Hematopoietic multipotent progenitor cell treated with erythropoietin and hydrocortisone succinate and interleukin-3 and kit ligand, for 4 days (in vitro differentiated cells): ENCODE measurements around the gene VPS50.
"Not testable (repeated sequence)": the region's sequence is repeated elsewhere in the genome, so short reads cannot be mapped to it uniquely, and the experiment has no call there.

ENCODE experiments used
- DNase-seq: peaks from one replicate; pipeline ENCODE4 v3.0.0-alpha.2; 2015

VPS50 gene

GRCh38 chr7:93350338-93350737 lies 118.2 kb downstream of the VPS50 start:
- no peak for DNase-seq

- DNase-seq, result no peak
Observed at GRCh38 chr7:93352881-93353280, 120.7 kb downstream of the VPS50 start.

- no peak for DNase-seq
Observed at GRCh38 chr7:93354815-93355214, 122.6 kb downstream of the VPS50 start.

GRCh38 chr7:93359520-93360198 lies 127.5 kb downstream of the VPS50 start:
- DNase-seq, result no peak

GRCh38 chr7:93361853-93362252 lies 129.7 kb downstream of the VPS50 start:
- DNase-seq, result no peak

GRCh38 chr7:93364806-93365205 lies 132.6 kb downstream of the VPS50 start:
- DNase-seq, result no peak

GRCh38 chr7:93365341-93365740 lies 133.2 kb downstream of the VPS50 start:
- DNase-seq, result no peak

- DNase-seq, result no peak
Observed at GRCh38 chr7:93366816-93367215, 134.7 kb downstream of the VPS50 start.

- peak; percentile 6 for DNase-seq
Observed at GRCh38 chr7:93367254-93367653, 135.1 kb downstream of the VPS50 start.

- not testable (repeated sequence) for DNase-seq
Observed at GRCh38 chr7:93370937-93371336, 138.8 kb downstream of the VPS50 start.

- DNase-seq, result no peak
Observed at GRCh38 chr7:93373537-93373936, 141.4 kb downstream of the VPS50 start.

- DNase-seq, result peak; percentile 60
Observed at GRCh38 chr7:93374345-93374940, 142.3 kb downstream of the VPS50 start.

- DNase-seq, result no peak
Observed at GRCh38 chr7:93375603-93376002, 143.4 kb downstream of the VPS50 start.

GRCh38 chr7:93378131-93378760 lies 146.1 kb downstream of the VPS50 start:
- DNase-seq, result peak; percentile 9

- DNase-seq, result no peak
Observed at GRCh38 chr7:93382362-93382761, 150.2 kb downstream of the VPS50 start.

GRCh38 chr7:93390660-93391059 lies 158.5 kb downstream of the VPS50 start:
- DNase-seq, result no peak

GRCh38 chr7:93392984-93393383 lies 160.8 kb downstream of the VPS50 start:
- no peak for DNase-seq

- no peak for DNase-seq
Observed at GRCh38 chr7:93399642-93400041, 167.5 kb downstream of the VPS50 start.

- DNase-seq, result no peak
Observed at GRCh38 chr7:93402944-93403343, 170.8 kb downstream of the VPS50 start.

- DNase-seq, result no peak
Observed at GRCh38 chr7:93407239-93407638, 175.1 kb downstream of the VPS50 start.

- no peak for DNase-seq
Observed at GRCh38 chr7:93409324-93409723, 177.2 kb downstream of the VPS50 start.
